NCI-H2107 treated with DMSO at 0.1 percent for 48 hours (cell line): ENCODE measurements around the gene BROX.
"Not testable (repeated sequence)": the region's sequence is repeated elsewhere in the genome, so short reads cannot be mapped to it uniquely, and the experiment has no call there.

Experiments
- DNase-seq: peaks from one replicate; lab custom pipeline; 2025; ENCODE audit not compliant: unreplicated experiment; lab: John Stamatoyannopoulos, UW

BROX gene

GRCh38 chr1:222732216-222733159, 20.1 kb downstream of the BROX start:
- DNase-seq = no peak

GRCh38 chr1:222734740-222735139, 22.4 kb downstream of the BROX start:
- no peak for DNase-seq

- no peak for DNase-seq
Measured at GRCh38 chr1:222736470-222736869, 24.1 kb downstream of the BROX start.

- DNase-seq = no peak
Measured at GRCh38 chr1:222736972-222737371, 24.6 kb downstream of the BROX start, which contains the start of gene FAM177B. TSS of gene FAM177B (plus strand) at chr1:222737202. CDS start at chr1:222746546, 9,344 bp downstream.

- no peak for DNase-seq
Measured at GRCh38 chr1:222739465-222739864, 27.1 kb downstream of the BROX start.

GRCh38 chr1:222739929-222740328, 27.6 kb downstream of the BROX start:
- no peak for DNase-seq

GRCh38 chr1:222741630-222742457, 29.5 kb downstream of the BROX start:
- DNase-seq = not testable (repeated sequence)

GRCh38 chr1:222749927-222750326, 37.6 kb downstream of the BROX start:
- DNase-seq = no peak

GRCh38 chr1:222750651-222751050, 38.3 kb downstream of the BROX start:
- DNase-seq = no peak

GRCh38 chr1:222751255-222751654, 38.9 kb downstream of the BROX start:
- no peak for DNase-seq

GRCh38 chr1:222754366-222755139, 42.2 kb downstream of the BROX start:
- DNase-seq = no peak

GRCh38 chr1:222757646-222758268, 45.4 kb downstream of the BROX start:
- no peak for DNase-seq

GRCh38 chr1:222759451-222760035, 47.2 kb downstream of the BROX start:
- DNase-seq = no peak

GRCh38 chr1:222761083-222761482, 48.7 kb downstream of the BROX start:
- no peak for DNase-seq

GRCh38 chr1:222762178-222762577, 49.8 kb downstream of the BROX start:
- DNase-seq = not testable (repeated sequence)

GRCh38 chr1:222767152-222767571, 54.8 kb downstream of the BROX start:
- DNase-seq = no peak

- no peak for DNase-seq
Measured at GRCh38 chr1:222768592-222768991, 56.2 kb downstream of the BROX start.

GRCh38 chr1:222769181-222769580, 56.8 kb downstream of the BROX start:
- no peak for DNase-seq

- no peak for DNase-seq
Measured at GRCh38 chr1:222769971-222770620, 57.7 kb downstream of the BROX start.

GRCh38 chr1:222772996-222773379, 60.6 kb downstream of the BROX start:
- no peak for DNase-seq
